ENCODE measurements around the gene CCK. TPM values are rescaled to one million over a fixed set of nuclear protein-coding genes. Genes with fewer than 3 reads are reported as not detected.
"Not testable (repeated sequence)": the region's sequence is repeated elsewhere in the genome, so short reads cannot be mapped to it uniquely, and the experiment has no call there.

The CCK gene
- total and polyA plus RNA-seq, 2 experiments from 2014 or later, result 0.97 TPM; not detected in 1

GRCh38 chr3:42288385-42288784, 22.4 kb upstream of the CCK start:
- H4K20me1 ChIP-seq (ENCODE audit: insufficient read depth), result no peaks in the 10 kb centered on the region
- H3K27me3 ChIP-seq (replicated peaks; ENCODE audit: insufficient read depth), result no peaks in the 10 kb centered on the region
- H3K4me3 ChIP-seq, result no peak overlapping the region
- no peaks in the 10 kb centered on the region for H3F3A ChIP-seq (ENCODE audit: insufficient read depth)
- no peaks in the 10 kb centered on the region for H3K36me3 ChIP-seq (ENCODE audit: low read depth)
- 58 to 59% methylated on average over 2 of the region's 2 CpGs for WGBS, 2 experiments (ENCODE audit: low coverage in 1 of 2, low lambda C conversion rate in 2 of 2, missing lambda C conversion rate in 2 of 2)
- no peak overlapping the region for H3K9ac ChIP-seq
- H3K4me1 ChIP-seq (ENCODE audit: insufficient read depth), result no peaks in the 10 kb centered on the region
- in situ Hi-C loops (cut with MboI), result no loop called here
- H3K9me2 ChIP-seq (ENCODE audit: insufficient read depth), result no peaks in the 10 kb centered on the region
- H3K79me2 ChIP-seq (ENCODE audit: insufficient read depth), result no peaks in the 10 kb centered on the region
- H3K27ac ChIP-seq, result no peak overlapping the region
- TF ChIP-seq EZH2phosphoT487 (IDR thresholded peaks at IDR 0.05; ENCODE audit: insufficient read depth, low read depth) (no peak), EZH2 (IDR thresholded peaks at IDR 0.05; ENCODE audit: insufficient read depth, poor library complexity, severe bottlenecking) (no peak)
- H2AFZ ChIP-seq, result no peak overlapping the region
- DNase-seq, result no peak
- no peaks in the 10 kb centered on the region for H3K9me3 ChIP-seq (ENCODE audit: low read depth)
- H3K4me2 ChIP-seq (ENCODE audit: unreplicated experiment), result no peak overlapping the region

- H3F3A ChIP-seq (ENCODE audit: insufficient read depth); H3K27ac ChIP-seq; H3K4me3 ChIP-seq; H3K4me2 ChIP-seq (ENCODE audit: unreplicated experiment); H3K79me2 ChIP-seq (ENCODE audit: insufficient read depth); H3K9me2 ChIP-seq (ENCODE audit: insufficient read depth); H2AFZ ChIP-seq; H3K36me3 ChIP-seq (ENCODE audit: low read depth); in situ Hi-C loops (cut with MboI); H3K27me3 ChIP-seq (replicated peaks; ENCODE audit: insufficient read depth); H3K4me1 ChIP-seq (ENCODE audit: insufficient read depth); H3K9me3 ChIP-seq (ENCODE audit: low read depth); H3K9ac ChIP-seq; DNase-seq; H4K20me1 ChIP-seq (ENCODE audit: insufficient read depth): not testable (repeated sequence)
- WGBS, 2 experiments (ENCODE audit: low coverage in 1 of 2, low lambda C conversion rate in 2 of 2, missing lambda C conversion rate in 2 of 2), result 77 to 78% methylated on average over 8 of the region's 8 CpGs
Observed at GRCh38 chr3:42287423-42287822, 21.4 kb upstream of the CCK start.

GRCh38 chr3:42277676-42278075, 11.7 kb upstream of the CCK start:
- in situ Hi-C loops (cut with MboI), result no loop called here

GRCh38 chr3:42276141-42277132, 10.5 kb upstream of the CCK start:
- no peaks in the 10 kb centered on the region for H4K20me1 ChIP-seq (ENCODE audit: insufficient read depth)
- H3K36me3 ChIP-seq (ENCODE audit: low read depth), result no peaks in the 10 kb centered on the region
- no peaks in the 10 kb centered on the region for H3K9me3 ChIP-seq (ENCODE audit: low read depth)
- no peaks in the 10 kb centered on the region for H3K4me1 ChIP-seq (ENCODE audit: insufficient read depth)
- H3K9me2 ChIP-seq (ENCODE audit: insufficient read depth), result no peaks in the 10 kb centered on the region
- no peak for DNase-seq
- in situ Hi-C loops (cut with MboI), result no loop called here
- 24 to 26% methylated on average over 3 of the region's 3 CpGs for WGBS, 2 experiments (ENCODE audit: low coverage in 1 of 2, low lambda C conversion rate in 2 of 2, missing lambda C conversion rate in 2 of 2)
- no peak overlapping the region for H3K9ac ChIP-seq
- peaks cover 3% of the 10 kb centered on the region; the same call in 1 of the 2 replicates for H3K27me3 ChIP-seq (replicated peaks; ENCODE audit: insufficient read depth)
- H3K4me2 ChIP-seq (ENCODE audit: unreplicated experiment), result no peak overlapping the region
- no peaks in the 10 kb centered on the region for H3F3A ChIP-seq (ENCODE audit: insufficient read depth)
- no peaks in the 10 kb centered on the region for H3K79me2 ChIP-seq (ENCODE audit: insufficient read depth)
- no peak overlapping the region for H3K4me3 ChIP-seq
- H2AFZ ChIP-seq, result no peak overlapping the region
- TF ChIP-seq EZH2 (IDR thresholded peaks at IDR 0.05; ENCODE audit: insufficient read depth, poor library complexity, severe bottlenecking), result no peak
- TF ChIP-seq EZH2phosphoT487 (IDR thresholded peaks at IDR 0.05; ENCODE audit: insufficient read depth, low read depth), result no peak
- no peak overlapping the region for H3K27ac ChIP-seq

More at GRCh38 chr3:42277676-42278075, 11.7 kb upstream of the CCK start:
- H3K9me2 ChIP-seq (ENCODE audit: insufficient read depth), result no peaks in the 10 kb centered on the region
- no peak for DNase-seq
- no peaks in the 10 kb centered on the region for H3F3A ChIP-seq (ENCODE audit: insufficient read depth)
- H4K20me1 ChIP-seq (ENCODE audit: insufficient read depth), result no peaks in the 10 kb centered on the region
- H3K4me1 ChIP-seq (ENCODE audit: insufficient read depth), result no peaks in the 10 kb centered on the region
- H3K9ac ChIP-seq, result no peak overlapping the region
- peaks cover 3% of the 10 kb centered on the region; the same call in 1 of the 2 replicates for H3K27me3 ChIP-seq (replicated peaks; ENCODE audit: insufficient read depth)
- TF ChIP-seq EZH2 (IDR thresholded peaks at IDR 0.05; ENCODE audit: insufficient read depth, poor library complexity, severe bottlenecking), result no peak
- TF ChIP-seq EZH2phosphoT487 (IDR thresholded peaks at IDR 0.05; ENCODE audit: insufficient read depth, low read depth), result no peak
- no peak overlapping the region for H3K27ac ChIP-seq
- no peaks in the 10 kb centered on the region for H3K79me2 ChIP-seq (ENCODE audit: insufficient read depth)
- no peaks in the 10 kb centered on the region for H3K9me3 ChIP-seq (ENCODE audit: low read depth)
- H3K4me3 ChIP-seq, result no peak overlapping the region
- no peaks in the 10 kb centered on the region for H3K36me3 ChIP-seq (ENCODE audit: low read depth)
- H2AFZ ChIP-seq, result no peak overlapping the region
- H3K4me2 ChIP-seq (ENCODE audit: unreplicated experiment), result no peak overlapping the region
- WGBS, 2 experiments (ENCODE audit: low coverage in 1 of 2, low lambda C conversion rate in 2 of 2, missing lambda C conversion rate in 2 of 2), result 14 to 25% methylated on average over 6 of the region's 6 CpGs

All from GM23248 (cell line).